ENCODE results near the gene RAD51B. TPM values are rescaled to one million over a fixed set of nuclear protein-coding genes. Genes with fewer than 3 reads are reported as not detected.

RAD51B gene
- total RNA-seq, 4 donors from 2014 or later = 8.9 to 30.3 (median 10.4) TPM

GRCh38 chr14:68271913-68272391 lies 452.4 kb downstream of the RAD51B start:
- ATAC-seq (ENCODE audit: low FRiP score) = no peak
- no peak for TF ChIP-seq CTCF (IDR thresholded peaks at IDR 0.05)
- no peak for DNase-seq (ENCODE audit: low spot score)

- no peak for ATAC-seq (ENCODE audit: low FRiP score)
- DNase-seq (ENCODE audit: low spot score) = no peak
- no peak for TF ChIP-seq CTCF (IDR thresholded peaks at IDR 0.05)
Measured at GRCh38 chr14:68273413-68273812, 453.8 kb downstream of the RAD51B start.

GRCh38 chr14:68274725-68275124 lies 455.1 kb downstream of the RAD51B start:
- ATAC-seq (ENCODE audit: low FRiP score) (no peak), DNase-seq (ENCODE audit: low spot score) (no peak)
- no peak for TF ChIP-seq CTCF (IDR thresholded peaks at IDR 0.05)

- TF ChIP-seq CTCF (IDR thresholded peaks at IDR 0.05) = no peak
- DNase-seq (ENCODE audit: low spot score) (no peak), ATAC-seq (ENCODE audit: low FRiP score) (no peak)
Measured at GRCh38 chr14:68278576-68279436, 459.2 kb downstream of the RAD51B start.

- DNase-seq (ENCODE audit: low spot score) (no peak), ATAC-seq (ENCODE audit: low FRiP score) (no peak)
- TF ChIP-seq CTCF (IDR thresholded peaks at IDR 0.05) = no peak
Measured at GRCh38 chr14:68279437-68279720, 459.8 kb downstream of the RAD51B start.

GRCh38 chr14:68279777-68280233 lies 460.2 kb downstream of the RAD51B start:
- ATAC-seq (ENCODE audit: low FRiP score) = no peak
- TF ChIP-seq CTCF (IDR thresholded peaks at IDR 0.05) = no peak
- DNase-seq (ENCODE audit: low spot score) = no peak

GRCh38 chr14:68281497-68281896 lies 461.9 kb downstream of the RAD51B start:
- no peak for ATAC-seq (ENCODE audit: low FRiP score)
- no peak for DNase-seq (ENCODE audit: low spot score)
- TF ChIP-seq CTCF (IDR thresholded peaks at IDR 0.05) = no peak

All from omental fat pad (tissue), 4 donors.